ENCODE measurements around the gene FLYWCH2. TPM values are rescaled to one million over a fixed set of nuclear protein-coding genes. Genes with fewer than 3 reads are reported as not detected.

The FLYWCH2 gene
- total RNA-seq, 1 donor from 2014 or later = 30.5 TPM

DNA sequence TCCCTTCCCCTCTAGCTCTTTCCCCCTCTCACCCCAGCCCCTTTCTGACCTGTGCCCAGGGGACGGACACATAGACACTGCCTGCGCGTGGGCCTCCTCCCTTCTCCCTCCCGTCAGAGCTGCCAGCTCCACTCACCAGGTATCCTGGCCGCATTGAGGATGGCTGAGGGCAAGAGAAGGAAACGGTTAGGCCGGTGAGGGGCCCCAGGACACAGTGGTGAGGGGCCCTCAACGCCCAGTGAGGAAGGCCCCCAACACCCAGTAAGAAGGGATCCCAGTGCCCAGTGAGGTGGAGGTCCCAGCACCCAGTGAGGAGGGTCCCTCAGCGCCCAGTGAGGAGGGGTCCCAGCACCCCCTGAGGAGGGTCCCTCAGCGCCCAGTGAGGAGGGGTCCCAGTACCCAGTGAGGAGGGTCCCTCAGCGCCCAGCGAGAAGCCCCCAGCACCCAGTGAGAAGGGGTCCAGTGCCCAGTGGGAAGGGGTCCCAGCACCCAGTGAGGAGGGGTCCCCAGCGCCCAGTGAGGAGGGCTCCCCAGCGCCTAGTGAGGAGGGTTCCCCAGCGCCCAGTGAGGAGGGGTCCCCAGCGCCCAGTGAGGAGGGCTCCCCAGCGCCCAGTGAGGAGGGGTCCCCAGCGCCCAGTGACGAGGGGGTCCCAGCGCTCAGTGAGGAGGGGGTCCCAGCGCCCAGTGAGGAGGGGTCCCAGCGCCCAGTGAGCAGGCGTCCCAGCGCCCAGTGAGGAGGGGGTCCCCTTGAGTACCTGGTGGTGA, 26.1 kb upstream of the FLYWCH2 start:
- H3K27me3 Mint-ChIP-seq (ENCODE audit: unreplicated experiment) = peaks cover 6% of the 10 kb centered on the region
- DNase-seq = no peak
- H3K4me3 Mint-ChIP-seq (ENCODE audit: unreplicated experiment) = no peak overlapping the region
- no peak overlapping the region for H3K27ac Mint-ChIP-seq (ENCODE audit: unreplicated experiment)
- peaks cover 7% of the 10 kb centered on the region for H3K36me3 Mint-ChIP-seq (ENCODE audit: unreplicated experiment)
- H3K9me3 Mint-ChIP-seq (ENCODE audit: unreplicated experiment) = peaks cover 3% of the 10 kb centered on the region
- TF ChIP-seq, protein P1, sequence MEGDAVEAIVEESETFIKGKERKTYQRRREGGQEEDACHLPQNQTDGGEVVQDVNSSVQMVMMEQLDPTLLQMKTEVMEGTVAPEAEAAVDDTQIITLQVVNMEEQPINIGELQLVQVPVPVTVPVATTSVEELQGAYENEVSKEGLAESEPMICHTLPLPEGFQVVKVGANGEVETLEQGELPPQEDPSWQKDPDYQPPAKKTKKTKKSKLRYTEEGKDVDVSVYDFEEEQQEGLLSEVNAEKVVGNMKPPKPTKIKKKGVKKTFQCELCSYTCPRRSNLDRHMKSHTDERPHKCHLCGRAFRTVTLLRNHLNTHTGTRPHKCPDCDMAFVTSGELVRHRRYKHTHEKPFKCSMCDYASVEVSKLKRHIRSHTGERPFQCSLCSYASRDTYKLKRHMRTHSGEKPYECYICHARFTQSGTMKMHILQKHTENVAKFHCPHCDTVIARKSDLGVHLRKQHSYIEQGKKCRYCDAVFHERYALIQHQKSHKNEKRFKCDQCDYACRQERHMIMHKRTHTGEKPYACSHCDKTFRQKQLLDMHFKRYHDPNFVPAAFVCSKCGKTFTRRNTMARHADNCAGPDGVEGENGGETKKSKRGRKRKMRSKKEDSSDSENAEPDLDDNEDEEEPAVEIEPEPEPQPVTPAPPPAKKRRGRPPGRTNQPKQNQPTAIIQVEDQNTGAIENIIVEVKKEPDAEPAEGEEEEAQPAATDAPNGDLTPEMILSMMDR (IDR thresholded peaks at IDR 0.05; ENCODE audit: partially characterized antibody, unreplicated experiment) = no peak
- H3K4me1 Mint-ChIP-seq (ENCODE audit: low read depth, unreplicated experiment) = peaks cover 2% of the 10 kb centered on the region

DNA sequence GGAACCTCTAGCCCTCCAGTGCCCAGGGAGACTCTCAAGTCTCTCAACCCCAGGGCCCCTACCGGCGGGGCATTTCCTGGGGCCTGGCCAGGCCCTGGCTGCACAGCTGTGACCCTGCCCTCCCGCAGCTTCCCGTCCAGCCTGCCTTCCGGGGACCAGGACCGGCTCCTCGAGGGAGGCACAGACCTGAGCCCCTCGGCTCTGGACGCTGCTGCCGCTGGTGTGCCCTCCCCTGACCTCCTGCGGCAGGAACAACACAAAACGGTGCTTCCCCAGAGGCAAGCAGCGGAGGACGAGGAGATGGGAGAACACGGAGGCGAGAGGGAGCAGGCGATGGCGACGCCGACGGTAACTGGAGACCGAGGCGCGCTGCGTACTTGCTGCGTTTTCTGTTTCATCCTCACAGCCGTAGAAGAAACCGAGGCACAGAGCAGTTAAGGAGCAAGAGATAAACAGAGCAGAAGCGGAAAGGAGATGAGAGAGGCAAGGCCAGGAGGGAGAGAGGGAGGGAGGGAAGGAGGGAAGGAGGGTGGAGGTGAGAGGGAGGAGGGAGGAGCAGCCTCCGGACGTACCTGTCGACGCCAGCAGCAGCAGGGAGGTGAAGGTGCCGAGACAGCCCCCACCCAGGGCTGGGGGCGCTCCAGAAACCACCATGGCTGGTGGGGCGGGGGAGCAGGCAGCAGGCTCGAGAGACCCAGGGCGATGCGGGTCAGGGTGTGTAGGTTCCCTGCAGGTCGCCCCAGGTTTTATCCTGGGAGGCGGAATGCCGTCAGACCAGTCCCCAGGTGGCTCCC, 25.4 kb upstream of the FLYWCH2 start, which contains the start of gene PRSS22:
Gene PRSS22 (minus strand): TSS at position 720 of the 794 bp plus-strand sequence. CDS start 66 bp downstream, at position 654.
- Mint-ChIP-seq H3K9me3 (ENCODE audit: unreplicated experiment) (peaks cover 3% of the 10 kb centered on the region), H3K27ac (ENCODE audit: unreplicated experiment) (no peak within 1 kb of the TSS), H3K36me3 (ENCODE audit: unreplicated experiment) (peaks cover 7% of the 10 kb centered on the region), H3K27me3 (ENCODE audit: unreplicated experiment) (peaks cover 6% of the 10 kb centered on the region), H3K4me1 (ENCODE audit: low read depth, unreplicated experiment) (peaks cover 2% of the 10 kb centered on the region), H3K4me3 (ENCODE audit: unreplicated experiment) (peak within 1 kb of the TSS; percentile 75)
- peak; percentile 28 for DNase-seq
- TF ChIP-seq, protein P1 (IDR thresholded peaks at IDR 0.05; ENCODE audit: partially characterized antibody, unreplicated experiment) = no peak

DNA sequence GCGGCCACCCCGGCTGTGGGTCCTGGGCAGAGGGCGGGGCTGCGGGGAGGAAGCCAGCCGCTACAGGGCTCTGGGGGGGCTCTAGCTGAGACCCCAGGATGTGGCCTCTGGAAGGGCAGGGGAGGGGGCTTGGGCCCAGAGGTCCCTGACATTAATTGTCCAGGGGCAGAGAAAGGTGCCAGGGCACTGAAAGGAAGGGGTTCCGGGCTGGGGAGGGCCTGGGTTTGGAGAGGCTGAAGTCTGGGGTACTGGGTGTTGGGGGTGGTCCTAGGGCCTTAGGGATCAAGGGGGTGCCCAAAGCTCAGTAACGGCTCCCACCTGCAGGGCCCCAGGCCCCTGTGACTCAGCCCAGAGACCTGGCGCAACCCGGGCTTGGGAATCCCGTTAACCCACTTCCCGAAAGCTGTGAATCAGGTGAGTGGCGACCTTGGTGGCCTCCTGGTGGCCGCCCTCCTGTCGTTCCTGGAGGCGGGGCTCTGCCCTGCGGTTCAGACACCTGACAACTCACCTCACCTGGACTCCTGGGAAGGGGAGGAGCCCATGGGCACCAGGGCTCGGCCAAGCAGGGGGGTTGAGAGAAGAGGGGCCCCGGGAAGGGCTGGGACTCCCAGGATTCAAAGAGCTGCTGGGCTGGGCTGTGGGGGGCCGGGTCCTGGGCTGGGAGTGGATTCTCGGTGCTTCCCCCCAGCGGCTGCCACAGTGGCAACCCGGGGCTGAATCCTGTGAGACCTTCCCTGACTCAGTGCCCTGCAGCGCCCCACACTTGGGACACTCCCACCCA, 24.6 kb upstream of the FLYWCH2 start:
- Mint-ChIP-seq H3K9me3 (ENCODE audit: unreplicated experiment) (peaks cover 3% of the 10 kb centered on the region), H3K36me3 (ENCODE audit: unreplicated experiment) (peaks cover 7% of the 10 kb centered on the region), H3K27me3 (ENCODE audit: unreplicated experiment) (peaks cover 6% of the 10 kb centered on the region), H3K4me1 (ENCODE audit: low read depth, unreplicated experiment) (peaks cover 2% of the 10 kb centered on the region), H3K4me3 (ENCODE audit: unreplicated experiment) (no peak overlapping the region), H3K27ac (ENCODE audit: unreplicated experiment) (no peak overlapping the region)
- DNase-seq = no peak
- TF ChIP-seq, protein P1 (IDR thresholded peaks at IDR 0.05; ENCODE audit: partially characterized antibody, unreplicated experiment) = no peak

DNA sequence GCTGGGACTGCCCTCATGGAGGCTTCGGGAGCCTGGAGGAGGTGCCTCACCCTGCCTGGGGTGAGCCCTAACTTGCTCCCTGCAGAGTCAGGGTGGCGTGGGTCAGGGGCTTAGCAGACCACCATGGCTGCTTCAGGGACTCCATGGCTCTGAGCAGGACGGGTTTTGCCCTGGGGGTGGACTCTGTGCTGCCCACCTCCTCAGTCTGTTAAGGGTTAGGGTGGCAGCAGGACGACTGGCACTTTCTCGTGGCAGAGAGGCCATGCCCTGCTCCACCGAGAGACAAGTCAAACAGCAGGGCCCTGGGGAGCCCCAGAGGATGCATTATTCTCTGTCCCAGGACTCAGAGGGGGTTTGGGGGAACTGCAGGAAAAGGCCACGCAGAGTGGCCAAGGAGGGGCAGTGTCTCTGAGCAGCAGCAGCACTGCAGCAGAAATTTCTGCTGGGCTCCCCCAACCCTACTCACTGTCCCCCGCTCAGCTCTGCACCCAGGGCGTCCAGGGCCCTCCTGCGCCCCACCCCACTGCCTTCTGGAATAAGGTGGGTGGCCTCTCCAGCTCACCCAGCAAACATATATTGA, 23.2 kb upstream of the FLYWCH2 start:
- no peak for DNase-seq
- no peak overlapping the region for H3K27ac Mint-ChIP-seq (ENCODE audit: unreplicated experiment)
- H3K9me3 Mint-ChIP-seq (ENCODE audit: unreplicated experiment) = peaks cover 1% of the 10 kb centered on the region
- H3K4me3 Mint-ChIP-seq (ENCODE audit: unreplicated experiment) = no peak overlapping the region
- H3K36me3 Mint-ChIP-seq (ENCODE audit: unreplicated experiment) = no peaks in the 10 kb centered on the region
- peaks cover 2% of the 10 kb centered on the region for H3K4me1 Mint-ChIP-seq (ENCODE audit: low read depth, unreplicated experiment)
- TF ChIP-seq, protein P1 (IDR thresholded peaks at IDR 0.05; ENCODE audit: partially characterized antibody, unreplicated experiment) = no peak
- H3K27me3 Mint-ChIP-seq (ENCODE audit: unreplicated experiment) = peaks cover 6% of the 10 kb centered on the region

Measured in glutamatergic neuron (in vitro differentiated cells).